HG03575 (cell line): ENCODE data around the gene MKRN2.
"Not testable (repeated sequence)": the region's sequence is repeated elsewhere in the genome, so short reads cannot be mapped to it uniquely, and the experiment has no call there.

Experiments used
- ATAC-seq: cut with Tn5 transposase; IDR thresholded peaks from one replicate; pipeline ENCODE4 v1.9.1; 2021; ENCODE audit not compliant: unreplicated experiment, insufficient number of reproducible peaks, low FRiP score; ENCODE audit errors: extremely low read depth

Gene MKRN2

GRCh38 chr3:12556690-12557472 is at the start of gene MKRN2:
TSS of gene MKRN2 (plus strand) at chr3:12557087. CDS start at chr3:12557151, 64 bp downstream.
- no peak for ATAC-seq

GRCh38 chr3:12507591-12508281 is 49.2 kb upstream of the MKRN2 start:
- no peak for ATAC-seq

- no peak for ATAC-seq
Observed at GRCh38 chr3:12508291-12508700, 48.6 kb upstream of the MKRN2 start.

- no peak for ATAC-seq
Observed at GRCh38 chr3:12509466-12509865, 47.4 kb upstream of the MKRN2 start.

- no peak for ATAC-seq
Observed at GRCh38 chr3:12512534-12513118, 44.3 kb upstream of the MKRN2 start.

- no peak for ATAC-seq
Observed at GRCh38 chr3:12513694-12514446, 43.0 kb upstream of the MKRN2 start.

GRCh38 chr3:12515631-12516030 is 41.3 kb upstream of the MKRN2 start:
- ATAC-seq, result no peak

GRCh38 chr3:12516873-12517272 is 40.0 kb upstream of the MKRN2 start:
- no peak for ATAC-seq

GRCh38 chr3:12518261-12519028 is 38.4 kb upstream of the MKRN2 start:
- ATAC-seq, result no peak

GRCh38 chr3:12521010-12521409 is 35.9 kb upstream of the MKRN2 start:
- ATAC-seq, result no peak

GRCh38 chr3:12522721-12523120 is 34.2 kb upstream of the MKRN2 start:
- no peak for ATAC-seq

- ATAC-seq, result no peak
Observed at GRCh38 chr3:12527757-12528143, 29.1 kb upstream of the MKRN2 start.

GRCh38 chr3:12532182-12532581 is 24.7 kb upstream of the MKRN2 start:
- ATAC-seq, result no peak

GRCh38 chr3:12536423-12536822 is 20.5 kb upstream of the MKRN2 start:
- no peak for ATAC-seq

- ATAC-seq, result no peak
Observed at GRCh38 chr3:12541625-12542024, 15.3 kb upstream of the MKRN2 start.

GRCh38 chr3:12543497-12543896 is 13.4 kb upstream of the MKRN2 start:
- not testable (repeated sequence) for ATAC-seq

GRCh38 chr3:12544652-12545472 is 12.0 kb upstream of the MKRN2 start:
- no peak for ATAC-seq

- ATAC-seq, result no peak
Observed at GRCh38 chr3:12545473-12545791, 11.5 kb upstream of the MKRN2 start, which contains the start of gene MKRN2OS. TSS of gene MKRN2OS (minus strand) at chr3:12545499. CDS start at chr3:12545464, 35 bp downstream.
